AML-193 (cell line): ENCODE data around the gene LMCD1.

Source experiments
- DNase-seq, 2 experiments: peaks; one replicate each; lab custom pipeline; 2025; lab: John Stamatoyannopoulos, UW

The LMCD1 gene

GRCh38 chr3:8536096-8537056 lies 34.8 kb downstream of the LMCD1 start:
- DNase-seq, result no peak

- DNase-seq, result no peak
Observed at GRCh38 chr3:8537440-8537839, 35.8 kb downstream of the LMCD1 start.

GRCh38 chr3:8538223-8538622 lies 36.6 kb downstream of the LMCD1 start:
- no peak for DNase-seq

- DNase-seq, result no peak
Observed at GRCh38 chr3:8538913-8539312, 37.3 kb downstream of the LMCD1 start.

- DNase-seq, result no peak
Observed at GRCh38 chr3:8539419-8539818, 37.8 kb downstream of the LMCD1 start.

- DNase-seq, result no peak
Observed at GRCh38 chr3:8540456-8540855, 38.8 kb downstream of the LMCD1 start.

- DNase-seq, result no peak
Observed at GRCh38 chr3:8541486-8541885, 39.9 kb downstream of the LMCD1 start.

GRCh38 chr3:8542190-8543135 lies 40.8 kb downstream of the LMCD1 start:
- no peak for DNase-seq

GRCh38 chr3:8546609-8547008 lies 45.0 kb downstream of the LMCD1 start:
- DNase-seq, result no peak

- no peak for DNase-seq
Observed at GRCh38 chr3:8548502-8549275, 47.1 kb downstream of the LMCD1 start.

- no peak for DNase-seq
Observed at GRCh38 chr3:8549354-8549753, 47.7 kb downstream of the LMCD1 start.

GRCh38 chr3:8550611-8551010 lies 49.0 kb downstream of the LMCD1 start:
- no peak for DNase-seq

GRCh38 chr3:8552223-8552762 lies 50.7 kb downstream of the LMCD1 start:
- DNase-seq, result no peak

- DNase-seq, result no peak
Observed at GRCh38 chr3:8553405-8553804, 51.8 kb downstream of the LMCD1 start.

- no peak for DNase-seq
Observed at GRCh38 chr3:8554696-8555095, 53.1 kb downstream of the LMCD1 start.

- DNase-seq, result no peak
Observed at GRCh38 chr3:8555113-8555661, 53.6 kb downstream of the LMCD1 start.

GRCh38 chr3:8555725-8556472 lies 54.3 kb downstream of the LMCD1 start:
- no peak for DNase-seq

GRCh38 chr3:8556473-8556869 lies 54.8 kb downstream of the LMCD1 start:
- DNase-seq, result no peak

- no peak for DNase-seq
Observed at GRCh38 chr3:8557298-8557697, 55.7 kb downstream of the LMCD1 start.

- no peak for DNase-seq
Observed at GRCh38 chr3:8558645-8559044, 57.0 kb downstream of the LMCD1 start.

- no peak for DNase-seq
Observed at GRCh38 chr3:8559351-8559750, 57.7 kb downstream of the LMCD1 start.
